Right cardiac atrium (tissue), 5 donors: ENCODE results near the gene SOX14. TPM values are rescaled to one million over a fixed set of nuclear protein-coding genes. Genes with fewer than 3 reads are reported as not detected.

Source experiments
- ATAC-seq, 2 donors: fragments of 200-7000 bp; cut with Tn5 transposase; one replicate each; pipeline versions ENCODE4 v1.8.0 to v1.9.1; 2020; ENCODE audit warnings: moderate library complexity in 2 of 2, mild to moderate bottlenecking in 1 of 2
- DNase-seq, 3 donors: peaks; one replicate each; pipeline ENCODE4 v3.0.0-alpha.2; 2020
- H3K27ac ChIP-seq: one replicate; pipeline ENCODE4 v1.5.1; 2013; ENCODE audit warnings: mild to moderate bottlenecking, low read length, control low read depth, moderate library complexity
- H3K27me3 ChIP-seq: one replicate; pipeline ENCODE4 v1.6.1; 2013; ENCODE audit not compliant: control insufficient read depth, insufficient read depth
- H3K4me1 ChIP-seq: one replicate; pipeline ENCODE4 v1.6.1; 2013; ENCODE audit warnings: low read length; ENCODE audit not compliant: control insufficient read depth, insufficient read depth
- H3K4me3 ChIP-seq: one replicate; pipeline ENCODE4 v1.5.1; 2013; ENCODE audit warnings: low read length, control low read depth
- H3K9me3 ChIP-seq: one replicate; pipeline ENCODE4 v1.6.1; 2013; ENCODE audit warnings: low read length; ENCODE audit not compliant: control insufficient read depth
- WGBS: extraction: QIAGEN DNeasy Blood & Tissue Kit; methylation state at CpG from one replicate; pipeline ENCODE4 v1.1.7; 2013; 5-methylcytosine and 5-hydroxymethylcytosine counted together
- intact Hi-C, 4 donors: fragments of 100-400 bp; cut with DNase I; formaldehyde crosslinking; loops; one replicate each; pipeline versions ENCODE4 v1.11.0 to v1.14.0; 2022 to 2023
- long read RNA-seq, 4 donors: library from polyadenylated mRNA; unstranded; transcript quantifications; one replicate each; pipeline ENCODE4 v2.0.0, GENCODE V29; 2020 to 2021
- polyA plus RNA-seq: library from polyadenylated mRNA; stranded (reverse); fragments of 200-250 nt; gene quantifications from one replicate; pipeline ENCODE4 v1.2.3, GENCODE V29; 2013
- total RNA-seq, 4 donors: library from RNA; stranded (reverse); fragmentation: NEBNext Ultra II Directional; extraction: Animal tissue kit (Norgen Biotek cat#: 25700); gene quantifications; one replicate each; pipeline ENCODE4 v1.2.1, GENCODE V29; 2021
- donor health status: healthy with polysubstance abuse.
- donor health status: DM: no; HTN: yes; CAD: no.
- donor health status: DM: no; HTN: no; CAD: no.
- donor health status: DM: no; HTN: yes; CAD: no; lungs with severe emphysema.
- donor health status: DM: yes; HTN: yes; CAD: no.

SOX14 gene
- not detected for total RNA-seq
- polyA plus RNA-seq, result not detected
- long read RNA-seq, donor 1, result 0 reads
- long read RNA-seq, donor 2, result 0 reads
- long read RNA-seq, donor 3, result 0 reads
- long read RNA-seq, donor 4, result 0 reads

- Histone ChIP-seq H3K4me3 (no peak within 1 kb of the TSS), H3K27ac (no peak within 1 kb of the TSS), H3K27me3 (peaks cover 5% of the 10 kb centered on the region), H3K9me3 (no peaks in the 10 kb centered on the region), H3K4me1 (peaks cover 2% of the 10 kb centered on the region)
- under 1% methylated on average over 30 of the region's 30 CpGs for WGBS
- DNase-seq (no peak), ATAC-seq (no peak)
- intact Hi-C loops, result no loop called here
Observed at GRCh38 chr3:137764001-137764433, at the start of gene SOX14. Gene SOX14, plus strand, starts transcription at chr3:137764315. Its CDS starts 470 bp downstream, at chr3:137764785.

- Histone ChIP-seq H3K9me3 (no peaks in the 10 kb centered on the region), H3K27ac (no peak overlapping the region), H3K4me3 (no peak overlapping the region), H3K27me3 (no peaks in the 10 kb centered on the region), H3K4me1 (no peaks in the 10 kb centered on the region)
- intact Hi-C loops, result no loop called here
- ATAC-seq, result no peak
- peak in 1 of 3 donors; percentile 37 for DNase-seq
- WGBS, result 92% methylated on average over 25 of the region's 25 CpGs
Observed at GRCh38 chr3:137714551-137714950, 49.6 kb upstream of the SOX14 start.

GRCh38 chr3:137724240-137724639, 39.9 kb upstream of the SOX14 start:
- H3K27ac ChIP-seq, result no peak overlapping the region
- H3K27me3 ChIP-seq, result no peaks in the 10 kb centered on the region
- ATAC-seq (no peak), DNase-seq (no peak)
- H3K4me1 ChIP-seq, result no peaks in the 10 kb centered on the region
- H3K9me3 ChIP-seq, result no peaks in the 10 kb centered on the region
- no peak overlapping the region for H3K4me3 ChIP-seq
- intact Hi-C loops, result no loop called here

DNA sequence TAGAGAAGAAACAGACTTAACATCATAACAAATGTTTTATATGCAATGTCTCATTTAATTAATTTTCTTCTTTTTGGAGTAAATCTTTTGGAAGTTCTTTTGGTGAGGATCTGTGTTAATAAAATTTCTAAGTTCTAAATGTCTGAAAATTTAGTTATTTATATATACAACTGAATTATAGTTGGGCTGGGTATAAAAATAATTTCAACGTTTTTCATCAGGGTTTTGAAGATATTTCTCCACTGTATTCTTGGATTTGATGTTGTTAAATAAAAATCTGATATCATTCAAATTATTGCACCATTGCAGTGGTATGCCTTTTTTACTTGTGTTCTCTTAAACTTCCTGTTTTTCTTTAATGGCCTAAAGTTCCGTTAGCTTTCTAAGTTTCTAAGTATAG, 26.9 kb upstream of the SOX14 start:
- no peak overlapping the region for H3K4me3 ChIP-seq
- intact Hi-C loops, result no loop called here
- H3K4me1 ChIP-seq, result no peaks in the 10 kb centered on the region
- no peak for DNase-seq
- no peaks in the 10 kb centered on the region for H3K27me3 ChIP-seq
- H3K27ac ChIP-seq, result no peak overlapping the region
- WGBS, result 59% methylated on average over 2 of the region's 2 CpGs
- no peak for ATAC-seq
- H3K9me3 ChIP-seq, result peaks cover 4% of the 10 kb centered on the region

DNA sequence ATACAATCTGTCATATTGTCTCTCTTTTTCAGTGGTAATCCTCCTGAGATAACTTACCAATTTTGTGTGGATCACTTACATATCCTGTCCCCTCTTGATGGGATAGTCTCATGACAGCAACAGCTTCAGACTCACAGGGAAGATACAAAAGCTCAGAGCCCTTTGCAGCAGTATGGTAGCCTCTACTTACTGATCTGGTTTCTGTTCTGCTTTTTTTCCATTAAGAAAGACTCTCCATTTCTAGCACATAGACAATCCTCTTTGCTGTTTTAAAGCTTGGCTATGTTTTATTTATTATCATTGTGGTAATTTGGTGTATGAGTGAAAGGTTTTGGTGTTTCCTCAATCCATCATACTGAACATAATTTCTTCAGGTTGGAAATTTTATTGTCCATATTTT, 25.4 kb upstream of the SOX14 start:
- ATAC-seq (no peak), DNase-seq (no peak)
- no peak overlapping the region for H3K4me3 ChIP-seq
- intact Hi-C loops, result no loop called here
- H3K27me3 ChIP-seq, result no peaks in the 10 kb centered on the region
- peaks cover 4% of the 10 kb centered on the region for H3K9me3 ChIP-seq
- no peaks in the 10 kb centered on the region for H3K4me1 ChIP-seq
- no peak overlapping the region for H3K27ac ChIP-seq

DNA sequence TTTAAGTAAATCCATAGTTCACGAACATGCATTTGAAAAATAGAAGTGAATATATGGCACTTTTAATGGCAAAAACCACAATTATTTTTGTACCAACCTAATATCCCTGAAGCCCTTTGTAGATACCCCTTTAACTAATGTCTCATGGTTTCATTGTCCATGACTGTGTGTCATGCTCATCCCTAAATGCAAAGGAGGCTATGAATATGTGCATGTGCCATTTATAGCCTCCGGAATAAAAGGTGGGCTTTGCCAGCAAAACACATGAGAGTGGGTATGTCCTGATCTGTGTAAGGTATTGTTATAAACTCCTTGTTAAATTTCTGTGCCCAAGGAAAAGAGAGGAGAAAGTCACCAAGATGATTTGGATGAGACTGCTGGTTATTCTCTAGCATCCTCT, 20.5 kb upstream of the SOX14 start:
- 75% methylated on average over 2 of the region's 2 CpGs for WGBS
- intact Hi-C loops, result no loop called here
- H3K4me1 ChIP-seq, result no peaks in the 10 kb centered on the region
- ATAC-seq, result no peak
- H3K27ac ChIP-seq, result no peak overlapping the region
- no peak overlapping the region for H3K4me3 ChIP-seq
- H3K9me3 ChIP-seq, result no peaks in the 10 kb centered on the region
- no peaks in the 10 kb centered on the region for H3K27me3 ChIP-seq
- DNase-seq, result no peak

- intact Hi-C loops, result no loop called here
- DNase-seq (no peak), ATAC-seq (no peak)
- Histone ChIP-seq H3K4me1 (no peaks in the 10 kb centered on the region), H3K27me3 (peaks cover 2% of the 10 kb centered on the region), H3K27ac (no peak overlapping the region), H3K9me3 (no peaks in the 10 kb centered on the region), H3K4me3 (no peak overlapping the region)
- 34% methylated on average over 3 of the region's 3 CpGs for WGBS
Observed at GRCh38 chr3:137746808-137747207, 17.3 kb upstream of the SOX14 start.

- intact Hi-C loops, result no loop called here
- H3K9me3 ChIP-seq, result no peaks in the 10 kb centered on the region
- WGBS, result 23% methylated on average over 8 of the region's 8 CpGs
- ATAC-seq, result no peak
- no peak overlapping the region for H3K27ac ChIP-seq
- no peak overlapping the region for H3K4me3 ChIP-seq
- H3K4me1 ChIP-seq, result no peaks in the 10 kb centered on the region
- peaks cover 5% of the 10 kb centered on the region for H3K27me3 ChIP-seq
- DNase-seq, result no peak
Observed at GRCh38 chr3:137759505-137759904, 4.6 kb upstream of the SOX14 start.

GRCh38 chr3:137760341-137761098, 3.6 kb upstream of the SOX14 start:
- WGBS, result 3% methylated on average over 28 of the region's 28 CpGs
- no peak overlapping the region for H3K27ac ChIP-seq
- intact Hi-C loops, result no loop called here
- DNase-seq (no peak), ATAC-seq (no peak)
- no peak overlapping the region for H3K4me3 ChIP-seq
- H3K4me1 ChIP-seq, result no peaks in the 10 kb centered on the region
- peaks cover 5% of the 10 kb centered on the region for H3K27me3 ChIP-seq
- no peaks in the 10 kb centered on the region for H3K9me3 ChIP-seq

DNA sequence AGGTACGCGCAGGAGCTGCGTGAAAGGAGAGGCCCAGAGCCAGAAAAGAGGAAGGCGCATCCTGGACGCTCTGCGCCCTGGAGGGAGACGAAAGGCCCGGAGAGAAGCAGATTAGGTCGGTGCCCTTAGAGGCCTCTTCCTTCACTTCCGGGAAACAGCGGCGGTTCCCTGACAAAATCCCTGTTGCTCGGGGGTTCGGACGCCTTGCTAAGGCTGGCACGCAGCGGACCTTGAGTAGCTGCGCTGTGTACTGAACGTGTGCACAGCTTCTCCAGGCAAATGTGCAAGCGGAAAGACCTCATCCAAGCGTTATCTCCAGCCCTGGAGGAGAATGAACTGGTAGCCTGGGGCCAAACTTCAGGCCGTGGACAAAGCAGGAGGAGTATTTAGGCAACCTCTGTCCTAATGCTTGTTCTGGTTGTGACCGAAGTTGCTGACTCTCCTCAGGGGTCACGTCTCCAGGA, 3.0 kb upstream of the SOX14 start:
- no peak for ATAC-seq
- 2% methylated on average over 24 of the region's 24 CpGs for WGBS

DNA sequence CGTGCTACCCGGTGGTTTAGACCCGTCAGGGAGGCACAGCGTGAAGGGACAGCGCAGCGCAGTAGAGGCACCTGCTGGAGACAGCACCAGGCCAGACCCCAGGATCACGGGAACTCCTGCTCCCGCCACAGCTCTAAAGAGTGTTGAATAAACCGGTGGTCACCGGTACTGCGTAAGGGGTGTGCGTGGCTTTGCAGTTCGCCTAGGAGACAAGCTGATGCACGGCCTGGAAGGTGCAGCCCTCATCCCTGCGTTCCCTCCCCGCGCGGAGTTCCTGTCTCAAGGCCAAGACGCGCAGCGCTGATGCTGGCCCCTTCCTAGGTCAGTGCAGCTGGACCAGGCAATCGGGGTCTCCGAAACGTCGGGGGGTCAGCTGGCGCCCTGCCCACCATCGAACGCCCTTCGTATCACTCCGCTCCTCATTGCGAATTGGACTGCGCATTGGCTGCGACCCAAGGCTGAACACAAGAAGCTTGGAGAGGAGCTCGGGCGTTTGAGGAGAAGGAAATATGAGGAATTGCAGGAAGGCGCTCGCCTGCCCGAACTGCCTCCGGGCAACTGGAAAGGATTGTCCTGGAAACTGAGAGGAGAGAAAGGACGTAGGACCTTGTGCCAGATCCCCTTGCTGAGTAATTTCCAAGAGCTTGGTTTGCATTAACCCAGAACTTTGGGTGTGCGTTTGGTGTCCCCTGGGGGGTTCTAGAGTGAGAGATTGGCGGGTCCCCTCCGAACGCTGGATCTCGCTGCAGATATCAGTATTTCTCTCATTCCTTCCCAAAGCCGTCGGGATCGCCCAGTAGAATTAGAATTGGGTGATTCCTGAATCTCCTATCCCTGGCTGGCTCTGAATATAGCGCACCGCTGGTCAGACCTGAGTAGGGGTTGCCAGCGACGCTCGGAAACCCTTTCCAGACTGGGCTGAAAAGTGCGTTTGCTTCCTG, 2.3 kb upstream of the SOX14 start:
- ATAC-seq (no peak), DNase-seq (peak in 1 of 3 donors; percentile 37)
- 3% methylated on average over 54 of the region's 54 CpGs for WGBS
- intact Hi-C loops, result no loop called here
- no peak overlapping the region for H3K27ac ChIP-seq
- no peaks in the 10 kb centered on the region for H3K4me1 ChIP-seq
- peaks cover 5% of the 10 kb centered on the region for H3K27me3 ChIP-seq
- no peak overlapping the region for H3K4me3 ChIP-seq
- no peaks in the 10 kb centered on the region for H3K9me3 ChIP-seq

More for the DNA sequence above, 3.0 kb upstream of the SOX14 start:
- intact Hi-C loops, result no loop called here
- peaks cover 5% of the 10 kb centered on the region for H3K27me3 ChIP-seq
- no peaks in the 10 kb centered on the region for H3K4me1 ChIP-seq
- no peaks in the 10 kb centered on the region for H3K9me3 ChIP-seq
- no peak overlapping the region for H3K4me3 ChIP-seq
- no peak for DNase-seq
- H3K27ac ChIP-seq, result no peak overlapping the region
